Right atrium auricular region (tissue), 2 donors: ENCODE data around the gene SLC6A17. TPM values are rescaled to one million over a fixed set of nuclear protein-coding genes. Genes with fewer than 3 reads are reported as not detected.

ENCODE experiments used
- DNase-seq: peaks from one replicate; pipeline ENCODE4 v3.0.0-alpha.2; 2019; ENCODE audit warnings: low spot score
- H3K27ac ChIP-seq, 2 donors: fragments of 200-600 bp; sonication (generic); 1 replicate in 1 of 2; 2 replicates in 1 of 2; pipeline ENCODE4 v1.5.1; 2016 to 2019
- H3K27me3 ChIP-seq, 2 donors: fragments of 200-600 bp; sonication (generic); one replicate each; pipeline versions ENCODE4 v1.5.1 to v1.6.0; 2017 to 2019
- H3K36me3 ChIP-seq: fragments of 200-600 bp; sonication (generic); one replicate; pipeline ENCODE4 v1.5.1; 2016
- H3K4me1 ChIP-seq, 2 donors: fragments of 200-600 bp; sonication (generic); one replicate each; pipeline versions ENCODE4 v1.5.1 to v1.6.0; 2017 to 2019
- H3K4me3 ChIP-seq, 2 donors: fragments of 200-600 bp; sonication (generic); 1 replicate in 1 of 2; 2 replicates in 1 of 2; pipeline ENCODE4 v1.5.1; 2017 to 2019; ENCODE audit warnings: mild to moderate bottlenecking in 1 of 2, moderate library complexity in 1 of 2
- H3K9me3 ChIP-seq, 2 donors: fragments of 200-600 bp; sonication (generic); one replicate each; pipeline ENCODE4 v1.5.1; 2019
- CTCF ChIP-seq, 2 donors: fragments of 200-600 bp; sonication (generic); IDR thresholded peaks; one replicate each; pipeline ENCODE4 v1.5.1; 2019; ENCODE audit warnings: antibody characterized with exemption in 2 of 2
- total RNA-seq, 2 donors: library from RNA; depleted of rRNA; stranded (reverse); fragments of >200 nt; gene quantifications; one replicate each; pipeline ENCODE4 v1.1.0, GENCODE V29; 2016

SLC6A17 gene
- total RNA-seq, 2 donors from 2014 or later, result not detected

- Histone ChIP-seq H3K4me1 (no peaks in the 10 kb centered on the region), H3K27ac (no peak overlapping the region), H3K36me3 (no peaks in the 10 kb centered on the region), H3K9me3 (no peaks in the 10 kb centered on the region), H3K27me3 (no peaks in the 10 kb centered on the region), H3K4me3 (no peak overlapping the region)
- DNase-seq, result no peak
- TF ChIP-seq CTCF (IDR thresholded peaks at IDR 0.05), result no peak
These were observed 92.4 kb downstream of the SLC6A17 start for GRCh38 chr1:110242731-110243130.

GRCh38 chr1:110243146-110243545 is 92.9 kb downstream of the SLC6A17 start:
- Histone ChIP-seq H3K27me3 (no peaks in the 10 kb centered on the region), H3K27ac (no peak overlapping the region), H3K4me1 (no peaks in the 10 kb centered on the region), H3K9me3 (no peaks in the 10 kb centered on the region), H3K36me3 (no peaks in the 10 kb centered on the region), H3K4me3 (no peak overlapping the region)
- no peak for DNase-seq
- no peak for TF ChIP-seq CTCF (IDR thresholded peaks at IDR 0.05)

DNA sequence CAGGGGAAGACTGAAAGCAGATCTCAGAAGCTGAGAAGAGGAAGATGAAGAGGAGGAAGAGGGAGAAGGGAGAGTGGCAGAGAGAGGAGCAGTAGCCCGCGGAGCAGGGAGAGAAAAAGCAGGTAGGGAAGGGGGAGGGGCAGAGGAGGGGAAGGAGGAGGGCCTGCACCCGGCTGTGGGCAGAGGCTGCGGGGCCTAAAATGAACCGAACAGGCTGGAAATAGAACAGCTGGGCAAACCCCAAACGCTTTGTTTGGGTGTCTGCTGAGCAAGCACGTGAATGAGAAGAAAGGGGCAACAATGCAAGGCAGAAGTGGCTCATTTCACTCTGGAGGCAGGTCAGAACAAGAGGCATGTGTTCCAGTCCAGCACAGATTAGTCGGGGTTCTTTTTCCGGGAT is 93.3 kb downstream of the SLC6A17 start:
- no peak for DNase-seq
- no peaks in the 10 kb centered on the region for H3K4me1 ChIP-seq
- no peaks in the 10 kb centered on the region for H3K9me3 ChIP-seq
- no peak overlapping the region for H3K4me3 ChIP-seq
- no peak overlapping the region for H3K27ac ChIP-seq
- H3K27me3 ChIP-seq, result no peaks in the 10 kb centered on the region
- no peak for TF ChIP-seq CTCF (IDR thresholded peaks at IDR 0.05)
- H3K36me3 ChIP-seq, result no peaks in the 10 kb centered on the region

DNA sequence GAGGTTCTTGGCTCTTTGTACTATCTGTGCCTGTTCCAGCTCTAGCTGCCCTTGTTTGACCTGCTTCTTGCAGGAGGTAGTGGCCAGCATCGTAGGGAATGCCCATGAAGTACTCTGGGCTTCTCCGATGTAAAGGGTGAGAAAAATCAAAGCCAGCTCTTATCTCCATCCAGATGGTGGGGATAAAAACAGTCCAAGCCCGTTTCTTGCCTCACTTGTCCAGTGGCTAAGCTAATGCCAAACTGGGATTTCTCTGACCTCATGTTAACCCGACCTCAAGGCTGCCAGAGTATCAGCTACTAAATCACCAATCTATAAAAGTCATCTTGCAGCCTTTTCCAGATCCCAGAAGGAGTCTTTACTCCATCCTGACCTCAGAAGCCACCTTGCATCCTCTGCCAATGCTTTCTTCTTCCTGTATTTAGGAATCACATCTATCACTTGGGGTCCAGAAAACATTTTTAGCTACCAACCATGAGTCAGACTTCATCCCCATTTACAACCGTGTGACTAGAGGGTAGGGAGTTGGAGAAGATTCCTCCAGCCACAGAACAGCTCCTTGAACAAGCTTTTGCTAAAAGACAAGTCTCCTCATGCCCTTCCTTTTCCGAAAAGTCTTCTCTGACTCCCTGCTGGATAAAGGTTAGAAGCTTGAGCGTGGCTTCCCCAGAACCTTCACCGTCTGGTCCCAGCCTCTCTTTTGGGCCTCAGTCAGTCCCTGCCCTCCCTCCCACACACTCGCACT is 95.8 kb downstream of the SLC6A17 start:
- DNase-seq, result no peak
- no peaks in the 10 kb centered on the region for H3K9me3 ChIP-seq
- H3K36me3 ChIP-seq, result no peaks in the 10 kb centered on the region
- TF ChIP-seq CTCF (IDR thresholded peaks at IDR 0.05), result no peak
- H3K27me3 ChIP-seq, result no peaks in the 10 kb centered on the region
- no peak overlapping the region for H3K4me3 ChIP-seq
- H3K4me1 ChIP-seq, result no peaks in the 10 kb centered on the region
- no peak overlapping the region for H3K27ac ChIP-seq

DNA sequence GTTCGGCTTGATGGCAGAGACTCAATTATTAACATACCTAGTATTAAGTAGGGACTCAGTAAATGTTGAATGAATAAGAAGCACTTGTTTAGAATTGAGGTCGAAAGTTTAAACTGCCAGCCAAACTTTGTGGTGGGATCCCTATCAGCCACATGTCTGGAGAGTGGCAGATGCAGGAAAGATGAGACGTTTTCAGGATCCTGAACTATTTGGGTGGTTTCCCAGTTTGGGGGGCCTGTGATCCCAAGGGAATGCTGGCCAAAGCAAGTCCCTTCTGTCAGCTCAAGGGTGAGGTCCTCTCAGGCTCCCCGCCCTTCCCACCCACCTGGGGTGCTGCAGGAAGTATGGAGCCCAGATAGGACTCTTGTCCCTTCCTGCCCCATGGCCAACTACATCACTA is 98.5 kb downstream of the SLC6A17 start:
- Histone ChIP-seq H3K36me3 (no peaks in the 10 kb centered on the region), H3K4me1 (no peaks in the 10 kb centered on the region), H3K27me3 (no peaks in the 10 kb centered on the region), H3K27ac (no peak overlapping the region), H3K4me3 (no peak overlapping the region), H3K9me3 (no peaks in the 10 kb centered on the region)
- DNase-seq, result no peak
- no peak for TF ChIP-seq CTCF (IDR thresholded peaks at IDR 0.05)

- H3K27me3 ChIP-seq, result no peaks in the 10 kb centered on the region
- no peak overlapping the region for H3K27ac ChIP-seq
- no peaks in the 10 kb centered on the region for H3K4me1 ChIP-seq
- H3K36me3 ChIP-seq, result no peaks in the 10 kb centered on the region
- TF ChIP-seq CTCF (IDR thresholded peaks at IDR 0.05), result no peak
- H3K9me3 ChIP-seq, result no peaks in the 10 kb centered on the region
- DNase-seq, result no peak
- H3K4me3 ChIP-seq, result no peak overlapping the region
These were observed 99.0 kb downstream of the SLC6A17 start for GRCh38 chr1:110249256-110249655.
